ENCODE data around the gene FMNL2. TPM values are rescaled to one million over a fixed set of nuclear protein-coding genes. Genes with fewer than 3 reads are reported as not detected.

FMNL2 gene
- total RNA-seq, 1 experiment from 2014 or later = 38.2 TPM

GRCh38 chr2:152510621-152511020 is 175.6 kb downstream of the FMNL2 start:
- intact Hi-C loops (cut with micrococcal nuclease; ENCODE audit: unreplicated experiment) = no loop called here
- no peak for DNase-seq
- Mint-ChIP-seq H3K4me1 (ENCODE audit: low read depth, unreplicated experiment) (no peaks in the 10 kb centered on the region), H3K9me3 (ENCODE audit: unreplicated experiment) (peaks cover 10% of the 10 kb centered on the region), H3K36me3 (ENCODE audit: insufficient read depth, unreplicated experiment) (peaks cover 10% of the 10 kb centered on the region), H3K27ac (ENCODE audit: unreplicated experiment) (no peak overlapping the region), H3K4me3 (ENCODE audit: unreplicated experiment) (no peak overlapping the region), H3K27me3 (ENCODE audit: insufficient read depth, unreplicated experiment) (no peaks in the 10 kb centered on the region)
- no peaks in the 10 kb centered on the region for H3K9me3 ChIP-seq
- BruUV-seq (replicated peaks) = no TSS peak
- ChIA-PET POLR2A (no interaction called here), CTCF (no interaction called here)
- TF ChIP-seq, protein P1, sequence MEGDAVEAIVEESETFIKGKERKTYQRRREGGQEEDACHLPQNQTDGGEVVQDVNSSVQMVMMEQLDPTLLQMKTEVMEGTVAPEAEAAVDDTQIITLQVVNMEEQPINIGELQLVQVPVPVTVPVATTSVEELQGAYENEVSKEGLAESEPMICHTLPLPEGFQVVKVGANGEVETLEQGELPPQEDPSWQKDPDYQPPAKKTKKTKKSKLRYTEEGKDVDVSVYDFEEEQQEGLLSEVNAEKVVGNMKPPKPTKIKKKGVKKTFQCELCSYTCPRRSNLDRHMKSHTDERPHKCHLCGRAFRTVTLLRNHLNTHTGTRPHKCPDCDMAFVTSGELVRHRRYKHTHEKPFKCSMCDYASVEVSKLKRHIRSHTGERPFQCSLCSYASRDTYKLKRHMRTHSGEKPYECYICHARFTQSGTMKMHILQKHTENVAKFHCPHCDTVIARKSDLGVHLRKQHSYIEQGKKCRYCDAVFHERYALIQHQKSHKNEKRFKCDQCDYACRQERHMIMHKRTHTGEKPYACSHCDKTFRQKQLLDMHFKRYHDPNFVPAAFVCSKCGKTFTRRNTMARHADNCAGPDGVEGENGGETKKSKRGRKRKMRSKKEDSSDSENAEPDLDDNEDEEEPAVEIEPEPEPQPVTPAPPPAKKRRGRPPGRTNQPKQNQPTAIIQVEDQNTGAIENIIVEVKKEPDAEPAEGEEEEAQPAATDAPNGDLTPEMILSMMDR (IDR thresholded peaks at IDR 0.05; ENCODE audit: insufficient read depth in 1 of 2, low read depth in 1 of 2, low read length in 1 of 2, severe bottlenecking in 1 of 2, unreplicated experiment in 1 of 2) = no peak
- H3K36me3 ChIP-seq (ENCODE audit: control insufficient read depth, insufficient read depth, low read length) = no peaks in the 10 kb centered on the region
- H3K27me3 ChIP-seq (replicated peaks; ENCODE audit: control insufficient read depth, insufficient read depth, low read length) = no peaks in the 10 kb centered on the region
- H3K4me1 ChIP-seq = no peaks in the 10 kb centered on the region
- no peak overlapping the region for H3K4me3 ChIP-seq (ENCODE audit: low read depth, low read length)

GRCh38 chr2:152511981-152512380 is 177.0 kb downstream of the FMNL2 start:
- H3K27ac Mint-ChIP-seq (ENCODE audit: unreplicated experiment) = no peak overlapping the region
- POLR2A ChIA-PET = no interaction called here
- Histone ChIP-seq H3K27me3 (replicated peaks; ENCODE audit: control insufficient read depth, insufficient read depth, low read length) (no peaks in the 10 kb centered on the region), H3K4me1 (no peaks in the 10 kb centered on the region), H3K36me3 (ENCODE audit: control insufficient read depth, insufficient read depth, low read length) (no peaks in the 10 kb centered on the region), H3K4me3 (ENCODE audit: low read depth, low read length) (no peak overlapping the region), H3K9me3 (no peaks in the 10 kb centered on the region)
- H3K4me3 Mint-ChIP-seq (ENCODE audit: unreplicated experiment) = no peak overlapping the region
- TF ChIP-seq, protein P1 (IDR thresholded peaks at IDR 0.05; ENCODE audit: insufficient read depth in 1 of 2, low read depth in 1 of 2, low read length in 1 of 2, severe bottlenecking in 1 of 2, unreplicated experiment in 1 of 2) = no peak
- DNase-seq = no peak
- intact Hi-C loops (cut with micrococcal nuclease; ENCODE audit: unreplicated experiment) = no loop called here
- H3K4me1 Mint-ChIP-seq (ENCODE audit: low read depth, unreplicated experiment) = no peaks in the 10 kb centered on the region
- H3K27me3 Mint-ChIP-seq (ENCODE audit: insufficient read depth, unreplicated experiment) = no peaks in the 10 kb centered on the region
- H3K9me3 Mint-ChIP-seq (ENCODE audit: unreplicated experiment) = peaks cover 10% of the 10 kb centered on the region
- peaks cover 10% of the 10 kb centered on the region for H3K36me3 Mint-ChIP-seq (ENCODE audit: insufficient read depth, unreplicated experiment)
- CTCF ChIA-PET = no interaction called here
- no TSS peak for BruUV-seq (replicated peaks)

GRCh38 chr2:152513029-152513428 is 178.1 kb downstream of the FMNL2 start:
- Mint-ChIP-seq H3K4me3 (ENCODE audit: unreplicated experiment) (no peak overlapping the region), H3K27me3 (ENCODE audit: insufficient read depth, unreplicated experiment) (no peaks in the 10 kb centered on the region), H3K27ac (ENCODE audit: unreplicated experiment) (no peak overlapping the region), H3K36me3 (ENCODE audit: insufficient read depth, unreplicated experiment) (peaks cover 10% of the 10 kb centered on the region), H3K9me3 (ENCODE audit: unreplicated experiment) (peaks cover 10% of the 10 kb centered on the region), H3K4me1 (ENCODE audit: low read depth, unreplicated experiment) (peaks cover 8% of the 10 kb centered on the region)
- TF ChIP-seq, protein P1 (IDR thresholded peaks at IDR 0.05; ENCODE audit: insufficient read depth in 1 of 2, low read depth in 1 of 2, low read length in 1 of 2, severe bottlenecking in 1 of 2, unreplicated experiment in 1 of 2) = no peak
- CTCF ChIA-PET = no interaction called here
- H3K27me3 ChIP-seq (replicated peaks; ENCODE audit: control insufficient read depth, insufficient read depth, low read length) = no peaks in the 10 kb centered on the region
- H3K4me3 ChIP-seq (ENCODE audit: low read depth, low read length) = no peak overlapping the region
- H3K36me3 ChIP-seq (ENCODE audit: control insufficient read depth, insufficient read depth, low read length) = no peaks in the 10 kb centered on the region
- no peaks in the 10 kb centered on the region for H3K9me3 ChIP-seq
- no peaks in the 10 kb centered on the region for H3K4me1 ChIP-seq
- no peak for DNase-seq
- POLR2A ChIA-PET = no interaction called here
- no TSS peak for BruUV-seq (replicated peaks)
- intact Hi-C loops (cut with micrococcal nuclease; ENCODE audit: unreplicated experiment) = no loop called here
